ENCODE measurements around the gene P3H2.

The P3H2 gene

DNA sequence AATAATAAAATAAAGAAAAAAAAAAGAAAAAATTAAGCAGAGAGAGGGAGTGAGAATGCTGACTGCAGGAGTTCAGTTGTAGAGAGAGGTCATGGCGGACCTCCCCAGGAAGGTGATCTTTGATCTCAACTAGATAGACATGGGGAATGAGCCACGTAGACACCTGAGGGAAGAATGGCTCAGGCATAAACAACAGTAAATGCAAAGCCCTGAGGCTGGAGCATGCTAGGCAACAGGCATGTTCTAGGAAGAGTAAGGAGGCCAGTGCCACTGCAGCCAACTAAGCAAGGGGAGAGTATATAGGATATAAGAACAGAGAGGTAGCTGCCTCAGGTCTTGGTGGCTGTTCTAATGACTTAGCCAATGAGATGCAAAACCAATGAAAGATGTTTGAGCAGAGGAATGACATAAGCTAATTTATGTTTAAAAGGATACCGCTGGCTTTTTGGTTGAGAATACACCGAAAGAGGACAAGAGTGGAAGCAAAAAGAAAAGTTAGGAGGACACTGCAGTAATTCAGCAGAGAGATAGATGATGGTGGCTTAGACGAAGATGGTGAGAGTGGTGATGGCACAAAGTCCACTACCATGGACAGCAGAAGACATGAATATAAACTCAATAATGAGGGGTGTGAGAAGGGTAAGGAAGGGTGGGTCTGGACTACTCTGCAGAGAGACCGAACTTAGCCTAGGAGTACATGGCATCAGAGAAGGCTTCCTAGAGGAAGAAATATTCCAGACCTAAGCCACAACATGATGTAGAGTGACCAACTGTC lies 174.6 kb downstream of the P3H2 start:
- DNase-seq (ENCODE audit: low read depth in 2 of 2) = no peak

DNA sequence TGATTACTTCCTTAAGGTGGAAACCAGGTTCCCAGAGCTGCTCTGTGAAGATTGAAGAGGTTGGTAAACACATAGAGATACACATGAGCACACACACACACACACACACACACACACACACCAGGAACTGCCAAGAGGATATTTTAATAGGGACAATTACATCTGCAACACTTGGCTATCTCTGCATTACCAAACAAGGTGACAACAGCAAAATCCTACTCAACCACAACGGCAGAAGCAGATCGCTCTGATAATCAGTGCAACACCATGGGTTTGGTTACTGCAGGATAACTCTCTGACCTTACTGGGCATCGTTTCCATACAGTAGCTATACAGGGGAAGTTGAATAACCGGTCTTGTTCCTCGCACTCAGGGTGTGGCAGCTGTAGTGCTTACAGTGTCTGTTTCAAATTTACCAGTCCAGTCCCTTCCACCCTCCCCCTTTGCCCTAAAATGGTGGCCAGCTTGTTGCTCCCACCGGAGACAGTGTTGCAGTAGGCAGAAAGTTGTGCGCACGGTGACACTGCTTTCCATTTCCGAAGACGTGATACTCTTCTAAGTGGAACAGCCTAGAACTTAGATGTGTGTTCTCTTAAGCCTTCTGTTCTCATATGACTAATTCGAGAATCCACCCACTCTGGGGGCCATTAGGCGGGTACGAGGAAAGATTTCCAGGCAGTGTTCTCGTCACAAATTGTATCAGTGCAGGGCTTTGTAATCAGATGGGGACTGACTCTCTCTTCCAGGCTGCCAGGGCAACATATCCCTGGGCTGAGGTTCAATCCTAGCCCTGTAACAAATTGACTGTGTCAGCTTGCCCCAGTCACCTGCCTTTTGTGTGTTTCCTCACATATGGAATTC lies 176.2 kb downstream of the P3H2 start:
- no peak for DNase-seq (ENCODE audit: low read depth in 2 of 2)

DNA sequence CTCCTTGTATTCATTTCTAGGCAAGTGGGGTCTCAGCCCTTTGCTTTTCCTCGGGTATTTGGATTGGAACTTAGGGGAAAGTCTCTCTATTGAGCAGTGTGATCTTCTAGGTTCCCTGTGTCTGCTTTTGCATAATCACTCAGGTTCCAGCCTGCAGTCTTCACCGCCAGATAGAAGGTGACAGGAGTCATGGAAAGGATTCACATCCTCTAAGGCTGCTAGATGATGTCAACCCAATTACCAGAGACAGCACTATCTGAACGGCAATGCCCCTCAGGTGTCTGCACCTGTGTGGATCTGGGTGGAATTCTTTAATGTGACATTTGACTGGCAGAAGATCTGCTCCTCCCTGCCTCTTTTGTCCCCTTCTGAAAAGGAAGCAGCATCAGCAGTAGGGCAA lies 177.7 kb downstream of the P3H2 start:
- DNase-seq (ENCODE audit: low read depth in 2 of 2) = no peak

DNA sequence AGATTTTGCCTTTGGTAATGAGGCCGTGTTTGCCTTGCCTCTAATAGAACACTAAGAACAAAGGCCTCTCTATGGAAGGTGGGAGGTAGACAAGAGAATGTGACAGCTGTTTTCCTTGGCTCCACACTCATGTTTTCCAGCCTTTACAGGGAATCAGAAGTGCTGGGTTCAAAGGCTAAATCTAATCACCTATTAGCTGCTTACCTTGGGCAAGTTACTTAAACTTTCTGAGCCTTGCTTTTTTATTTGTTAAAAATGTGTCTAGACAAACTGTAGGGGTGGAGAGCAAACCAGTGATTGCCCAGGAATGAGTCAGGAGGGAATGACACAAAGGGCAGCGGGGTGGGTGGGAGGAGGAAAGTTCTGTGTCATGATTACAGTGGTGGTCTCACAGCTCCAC lies 179.0 kb downstream of the P3H2 start:
- peak in 1 of 2 donors; percentile 1 for DNase-seq (ENCODE audit: low read depth in 2 of 2)

- no peak for DNase-seq (ENCODE audit: low read depth in 2 of 2)
Observed at GRCh38 chr3:189941125-189941524, 179.6 kb downstream of the P3H2 start.

DNA sequence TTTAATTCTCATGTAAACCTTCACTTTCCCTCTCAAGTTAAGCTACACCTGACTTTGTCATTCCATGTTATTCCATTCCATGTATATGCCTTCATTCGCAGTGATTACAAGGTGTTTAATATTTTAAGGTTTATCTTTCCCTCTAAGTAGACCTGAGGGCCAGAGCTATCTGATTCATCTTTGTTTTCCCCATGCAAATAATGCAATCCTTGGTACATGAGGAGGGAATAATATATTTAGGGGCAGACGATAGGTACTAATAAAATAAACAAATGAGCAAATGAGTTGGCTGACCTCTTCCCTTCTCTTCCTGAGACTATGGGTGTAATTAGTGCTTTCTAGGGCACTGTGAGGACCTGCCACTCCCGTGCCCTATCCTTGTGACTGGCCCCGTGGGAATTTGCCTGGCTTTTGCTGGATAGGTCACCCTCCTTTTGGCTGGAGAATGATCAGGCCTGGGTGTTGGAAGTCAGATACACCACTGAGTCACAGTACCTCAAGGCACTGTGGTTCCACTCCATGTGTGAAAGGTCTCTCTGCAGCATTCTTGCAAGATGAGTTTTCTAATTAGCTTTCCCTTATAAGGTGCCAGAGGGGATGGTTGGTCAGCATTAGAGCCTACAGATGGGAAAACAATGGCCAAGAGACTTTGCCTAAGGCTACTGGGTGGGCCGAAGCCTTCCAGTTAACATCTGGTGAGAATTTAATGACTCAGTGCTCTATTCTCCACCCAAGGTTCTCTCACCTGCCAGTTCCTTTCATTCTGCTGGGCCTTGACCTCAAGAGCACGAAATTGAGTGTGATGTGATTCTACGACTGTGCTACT lies 183.2 kb downstream of the P3H2 start:
- DNase-seq (ENCODE audit: low read depth in 2 of 2) = no peak

GRCh38 chr3:189936201-189936945 lies 184.3 kb downstream of the P3H2 start:
- no peak for DNase-seq (ENCODE audit: low read depth in 2 of 2)

- no peak for DNase-seq (ENCODE audit: low read depth in 2 of 2)
Observed at GRCh38 chr3:189927975-189928895, 192.5 kb downstream of the P3H2 start.

DNA sequence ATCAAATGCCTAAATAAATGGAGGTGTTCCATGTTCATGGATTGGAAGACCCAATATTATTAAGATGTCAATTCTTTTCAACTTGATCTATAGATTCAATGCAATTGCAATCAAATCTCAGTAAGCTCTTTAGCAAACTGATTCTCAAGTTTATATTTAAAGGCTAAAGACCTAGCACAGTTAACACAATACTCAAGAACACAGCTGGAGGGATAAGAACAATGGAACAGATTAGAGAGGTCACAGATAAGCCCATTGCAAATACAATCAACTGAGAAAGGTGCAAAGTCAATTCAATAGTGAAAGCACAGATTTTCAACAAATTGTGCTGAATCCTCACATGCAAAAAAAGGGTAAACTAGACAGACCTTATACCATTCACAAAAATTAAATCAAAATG lies 198.9 kb downstream of the P3H2 start:
- DNase-seq (ENCODE audit: low read depth in 2 of 2) = no peak

DNA sequence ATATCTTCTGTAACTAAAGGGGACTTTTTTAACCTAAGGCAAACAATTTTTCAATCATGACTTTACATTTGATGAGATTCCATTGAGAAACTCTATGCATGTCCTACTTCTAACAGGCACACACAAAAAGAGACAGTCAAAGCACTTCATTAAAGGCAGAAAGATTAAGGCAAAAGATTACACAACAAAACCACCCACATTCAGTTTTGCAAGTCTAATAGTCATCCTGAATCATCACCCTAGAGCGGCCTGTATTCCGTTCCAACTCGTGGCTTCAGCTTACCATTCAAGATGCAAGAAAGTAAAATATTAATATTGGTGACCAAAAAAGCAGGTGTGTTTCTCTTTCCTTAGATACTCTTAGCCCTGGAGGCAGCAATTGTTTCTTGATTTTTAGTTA lies 205.9 kb downstream of the P3H2 start:
- no peak for DNase-seq (ENCODE audit: low read depth in 2 of 2)

DNA sequence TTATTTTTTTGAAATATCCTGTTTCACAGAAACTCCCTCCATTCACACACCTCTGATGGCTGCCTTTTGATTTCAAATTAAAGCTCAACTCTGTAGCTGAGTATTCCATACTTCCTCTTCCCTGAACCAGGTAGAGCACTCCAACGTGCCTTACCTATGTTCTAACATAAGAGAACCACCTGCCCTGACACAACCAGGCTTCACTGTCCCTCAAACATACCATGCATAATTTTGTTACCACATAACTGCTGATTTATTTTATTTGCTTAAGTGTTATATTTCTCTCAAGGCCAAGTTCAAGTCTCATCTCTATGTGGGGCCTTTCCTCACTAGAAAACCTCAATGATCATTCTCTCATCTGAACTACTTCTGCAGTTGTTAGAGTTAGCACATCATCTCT lies 209.7 kb downstream of the P3H2 start:
- no peak for DNase-seq (ENCODE audit: low read depth in 2 of 2)

DNA sequence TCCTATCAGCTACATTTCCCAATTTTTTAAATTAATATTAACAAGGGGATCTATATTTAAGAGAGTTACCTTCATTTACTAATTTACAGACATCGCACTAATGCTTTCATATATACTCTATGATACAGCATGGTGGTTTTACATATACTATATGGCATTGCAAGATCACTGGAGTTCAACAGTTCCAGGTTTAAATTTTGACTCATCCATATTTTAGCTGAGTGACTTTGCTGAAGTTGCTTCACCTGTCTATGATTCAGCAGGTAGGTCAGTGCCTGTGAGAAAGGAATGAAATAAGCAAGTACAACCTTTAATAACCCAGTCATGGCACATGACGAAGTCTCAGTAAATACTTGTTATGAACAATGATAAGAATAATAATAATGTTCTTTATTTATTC lies 211.1 kb downstream of the P3H2 start:
- no peak for DNase-seq (ENCODE audit: low read depth in 2 of 2)

DNA sequence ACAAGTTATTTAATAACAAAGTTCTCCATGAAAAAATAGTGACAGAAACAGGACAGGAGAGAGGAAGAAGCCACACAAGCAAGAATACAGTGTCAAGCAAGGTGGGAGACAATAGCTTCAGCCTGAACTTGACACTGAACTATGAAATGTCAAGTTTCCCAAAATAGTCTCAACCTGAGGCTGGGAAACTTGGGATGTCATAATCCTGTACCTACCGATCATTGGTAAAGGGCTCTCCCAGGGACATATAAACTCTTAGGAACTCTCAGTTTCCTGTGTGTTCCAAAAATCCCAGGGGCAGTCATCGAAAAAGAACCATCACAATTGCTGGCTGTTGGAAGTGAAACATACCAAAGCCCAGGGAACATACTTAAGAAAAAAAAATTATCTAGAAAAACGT lies 211.6 kb downstream of the P3H2 start:
- no peak for DNase-seq (ENCODE audit: low read depth in 2 of 2)

DNA sequence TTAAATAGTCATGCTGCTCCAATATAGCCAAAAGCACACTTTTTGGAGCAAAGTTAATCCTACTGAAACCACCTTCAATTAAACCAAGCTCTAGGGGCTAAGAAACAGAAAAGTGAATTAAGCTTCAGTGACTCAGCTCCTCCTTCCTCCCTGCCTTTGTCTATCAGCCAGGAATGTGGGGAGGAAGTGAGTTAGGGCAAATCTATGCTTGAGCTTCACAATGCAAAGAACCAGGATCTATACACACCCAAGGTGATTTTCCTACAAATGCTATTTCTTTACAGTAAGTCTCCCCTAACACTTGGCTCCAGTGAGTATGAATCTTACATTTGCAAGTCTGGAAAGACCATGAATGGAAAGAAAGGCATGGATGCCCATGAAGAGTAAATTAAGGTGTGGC lies 212.1 kb downstream of the P3H2 start:
- DNase-seq (ENCODE audit: low read depth in 2 of 2) = no peak

GRCh38 chr3:189907803-189908202 lies 212.9 kb downstream of the P3H2 start:
- DNase-seq (ENCODE audit: low read depth in 2 of 2) = no peak

Data from stimulated activated CD8-positive, alpha-beta memory T cell treated with anti-CD3 and anti-CD28 coated beads, Interleukin-7, amount 100 ng/mL, for 4 hours (primary cell).